ENCODE data around the gene OTUD4.
A peak's percentile ranks its signal among the peaks of the same experiment; 100 is the strongest.
"Not testable (repeated sequence)": the region's sequence is repeated elsewhere in the genome, so short reads cannot be mapped to it uniquely, and the experiment has no call there.

OTUD4 gene

DNA sequence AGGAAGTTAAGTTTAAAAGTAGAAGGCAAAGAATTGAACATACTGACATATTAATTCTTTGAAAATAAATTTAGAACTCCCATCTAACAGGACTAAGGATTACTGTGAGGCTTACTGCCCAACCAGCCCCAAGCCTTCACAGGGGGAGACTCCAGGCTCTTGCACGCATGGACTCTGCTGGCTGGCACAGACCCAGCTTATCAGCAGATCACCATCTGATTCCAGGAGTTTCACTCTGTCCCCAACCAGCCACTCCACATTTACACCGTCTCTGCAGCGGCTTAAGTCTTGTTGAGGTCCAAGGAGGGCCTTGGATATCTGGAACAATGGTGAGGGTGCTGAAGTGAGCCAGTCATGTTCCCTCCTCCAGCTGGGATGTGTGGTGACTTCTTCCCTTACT, 16.4 kb upstream of the OTUD4 start:
- Histone ChIP-seq H3K4me3 (no peak overlapping the region), H3K9me3 (no peaks in the 10 kb centered on the region), H3K27me3 (ENCODE audit: low read depth) (no peaks in the 10 kb centered on the region; the same call in 1 of the 2 replicates), H3K4me1 (no peaks in the 10 kb centered on the region), H3K36me3 (replicated peaks) (no peaks in the 10 kb centered on the region)
- DNase-seq (ENCODE audit: low spot score in 2 of 2): no peak
- in situ Hi-C loops (cut with MboI; ENCODE audit: low sequenced_read_pairs): no loop called here

DNA sequence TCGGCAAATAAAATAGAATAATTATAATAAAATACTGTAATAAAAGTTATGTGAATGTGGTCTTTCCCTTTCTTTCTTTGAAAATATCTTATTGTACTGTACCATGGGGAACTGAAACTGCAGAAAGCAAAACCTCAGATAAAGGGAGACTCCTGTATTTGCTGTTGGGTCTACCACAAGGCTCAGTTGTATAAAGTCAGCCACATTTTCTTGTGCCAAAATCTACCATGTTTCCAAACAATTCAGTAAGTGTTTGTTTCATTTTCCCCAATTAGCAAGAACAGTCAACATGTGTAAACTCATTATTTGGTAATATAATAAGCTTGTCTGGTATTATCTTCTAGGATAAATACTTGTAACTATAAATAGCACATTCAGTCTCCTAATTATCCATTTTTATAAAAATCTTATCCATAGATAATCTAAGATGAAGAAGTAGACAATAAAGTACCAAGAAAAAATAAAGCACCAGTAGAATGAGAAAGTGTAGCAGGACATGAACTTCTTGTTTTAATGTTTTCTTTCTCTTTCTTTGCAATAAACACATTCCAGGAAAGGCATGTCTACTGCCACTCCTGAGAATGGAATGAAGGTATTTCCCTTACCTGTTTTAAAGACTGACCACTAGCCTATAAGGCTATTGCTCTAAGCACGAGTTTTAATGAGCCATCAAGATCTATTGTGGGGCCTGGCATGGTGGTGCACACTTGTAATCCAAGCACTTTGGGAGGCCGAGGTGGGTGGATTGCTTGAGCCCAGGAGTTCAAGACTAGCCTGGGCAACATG, 15.0 kb upstream of the OTUD4 start:
- H3K4me3 ChIP-seq: no peak overlapping the region
- H3K27me3 ChIP-seq (ENCODE audit: low read depth): no peaks in the 10 kb centered on the region; the same call in 1 of the 2 replicates
- in situ Hi-C loops (cut with MboI; ENCODE audit: low sequenced_read_pairs): no loop called here
- H3K4me1 ChIP-seq: no peaks in the 10 kb centered on the region
- no peak for DNase-seq (ENCODE audit: low spot score in 2 of 2)
- H3K9me3 ChIP-seq: no peaks in the 10 kb centered on the region
- H3K36me3 ChIP-seq (replicated peaks): no peaks in the 10 kb centered on the region

DNA sequence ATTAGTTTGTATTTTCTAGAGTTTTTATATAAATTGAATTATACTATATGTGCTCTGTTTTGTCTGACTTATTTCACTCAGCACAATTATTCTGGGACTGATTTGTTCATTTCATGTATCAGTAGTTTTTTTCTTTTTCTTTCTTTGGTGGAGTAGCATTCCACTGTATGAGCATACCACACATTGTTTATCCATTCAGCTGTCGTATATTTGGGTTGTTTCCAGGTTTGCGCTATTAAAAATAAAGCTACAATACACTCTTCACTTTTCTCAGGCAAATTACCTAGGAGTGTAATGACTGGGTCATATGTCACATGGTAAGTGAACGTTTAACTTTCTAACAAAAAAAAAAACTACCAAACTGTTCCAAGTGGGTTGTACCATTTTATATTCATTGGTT, 9.6 kb upstream of the OTUD4 start:
- H3K27me3 ChIP-seq (ENCODE audit: low read depth): peaks cover 5% of the 10 kb centered on the region; the same call in 1 of the 2 replicates
- no peaks in the 10 kb centered on the region for H3K4me1 ChIP-seq
- no peaks in the 10 kb centered on the region for H3K9me3 ChIP-seq
- in situ Hi-C loops (cut with MboI; ENCODE audit: low sequenced_read_pairs): no loop called here
- no peak for DNase-seq (ENCODE audit: low spot score in 2 of 2)
- no peaks in the 10 kb centered on the region for H3K36me3 ChIP-seq (replicated peaks)
- H3K4me3 ChIP-seq: no peak overlapping the region

DNA sequence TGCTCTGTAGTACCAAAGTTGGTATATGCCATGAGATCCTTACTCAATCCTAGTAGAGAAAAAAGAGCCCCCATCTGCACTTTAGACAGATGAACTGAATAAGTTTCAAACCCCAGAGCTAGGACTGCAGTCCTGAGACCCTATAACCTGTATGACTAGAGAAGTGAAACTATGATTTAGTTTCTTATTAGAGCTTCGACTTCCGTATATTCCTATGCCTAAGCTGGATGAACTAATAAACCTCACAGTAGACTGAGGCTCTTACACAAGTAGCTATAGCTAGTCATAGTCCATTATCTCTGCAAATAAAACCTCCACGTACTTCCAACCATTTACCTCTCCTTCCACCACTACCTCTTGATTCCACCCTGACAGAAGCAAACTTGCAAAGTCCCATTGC, 6.3 kb upstream of the OTUD4 start:
- Histone ChIP-seq H3K36me3 (replicated peaks) (no peaks in the 10 kb centered on the region), H3K4me1 (no peaks in the 10 kb centered on the region), H3K4me3 (no peak overlapping the region), H3K9me3 (no peaks in the 10 kb centered on the region), H3K27me3 (ENCODE audit: low read depth) (peaks cover 5% of the 10 kb centered on the region; the same call in 1 of the 2 replicates)
- no peak for DNase-seq (ENCODE audit: low spot score in 2 of 2)
- in situ Hi-C loops (cut with MboI; ENCODE audit: low sequenced_read_pairs): no loop called here

DNA sequence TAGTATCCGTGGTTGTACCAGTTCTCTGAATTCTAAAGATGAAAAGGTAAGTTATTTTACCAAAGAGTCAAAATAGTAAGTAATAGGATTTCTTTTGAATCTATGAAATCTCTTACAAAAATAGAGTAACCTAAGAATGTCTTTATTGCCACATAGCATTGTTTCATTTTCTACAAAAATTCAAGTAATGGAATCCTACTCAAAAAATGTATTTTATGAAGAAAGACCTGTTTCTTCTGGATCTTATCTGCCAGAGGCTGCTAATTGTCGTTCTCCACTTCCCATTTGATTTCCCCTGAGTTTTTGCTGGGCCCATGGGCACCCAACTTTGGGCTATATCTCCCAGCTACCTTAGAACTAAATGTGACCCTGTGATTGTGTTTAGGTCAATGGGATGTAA, 3.2 kb upstream of the OTUD4 start:
- DNase-seq (ENCODE audit: low spot score in 2 of 2): no peak
- peaks cover 5% of the 10 kb centered on the region; the same call in 1 of the 2 replicates for H3K27me3 ChIP-seq (ENCODE audit: low read depth)
- in situ Hi-C loops (cut with MboI; ENCODE audit: low sequenced_read_pairs): no loop called here

DNA sequence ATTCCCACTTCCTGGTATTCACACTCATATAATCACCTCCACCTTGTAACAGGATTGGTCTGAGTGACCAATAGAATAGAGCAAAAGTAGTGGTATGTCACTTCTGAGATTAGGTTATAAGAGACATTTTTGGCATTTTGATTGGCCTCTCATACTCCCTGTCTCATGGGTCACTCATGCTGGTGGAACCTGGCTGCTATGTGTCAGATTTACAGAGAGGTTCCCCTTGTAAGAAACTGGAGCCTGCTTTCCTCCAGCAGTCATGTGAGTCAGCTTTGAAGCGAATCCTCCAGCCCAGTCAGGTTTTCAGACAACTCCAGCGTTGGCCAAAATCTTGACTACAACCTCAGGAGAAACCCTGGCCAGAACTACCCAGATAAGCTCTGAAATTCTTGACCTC, 2.6 kb upstream of the OTUD4 start:
- DNase-seq (ENCODE audit: low spot score in 2 of 2): no peak
- in situ Hi-C loops (cut with MboI; ENCODE audit: low sequenced_read_pairs): no loop called here

More for the DNA sequence above, 3.2 kb upstream of the OTUD4 start:
- Histone ChIP-seq H3K4me3 (no peak overlapping the region), H3K4me1 (no peaks in the 10 kb centered on the region), H3K36me3 (replicated peaks) (no peaks in the 10 kb centered on the region), H3K9me3 (no peaks in the 10 kb centered on the region)

DNA sequence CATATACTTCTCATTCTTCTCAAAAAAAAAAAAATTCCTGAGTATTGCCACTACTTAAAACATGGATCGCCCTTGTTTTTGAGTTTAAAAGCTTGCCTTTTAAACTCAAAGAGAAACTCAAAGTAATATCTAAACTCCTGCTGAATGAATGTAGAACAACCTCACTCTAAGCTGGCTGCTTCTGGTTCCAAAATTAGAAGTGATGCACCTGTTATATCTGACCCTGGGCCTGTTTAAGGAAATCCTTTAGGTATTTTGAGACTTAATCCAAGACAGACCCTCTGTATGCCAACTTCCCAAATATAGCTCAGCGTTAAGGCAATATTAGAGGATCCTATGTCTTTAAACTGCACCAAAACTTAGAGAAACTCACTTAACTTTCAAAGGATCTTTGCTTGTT, 1.8 kb upstream of the OTUD4 start:
- no peaks in the 10 kb centered on the region for H3K9me3 ChIP-seq
- H3K4me1 ChIP-seq: peaks cover 4% of the 10 kb centered on the region
- in situ Hi-C loops (cut with MboI; ENCODE audit: low sequenced_read_pairs): no loop called here
- DNase-seq (ENCODE audit: low spot score in 2 of 2): no peak
- H3K36me3 ChIP-seq (replicated peaks): no peaks in the 10 kb centered on the region
- H3K4me3 ChIP-seq: no peak overlapping the region
- peaks cover 5% of the 10 kb centered on the region; the same call in 1 of the 2 replicates for H3K27me3 ChIP-seq (ENCODE audit: low read depth)

More for the DNA sequence above, 2.6 kb upstream of the OTUD4 start:
- Histone ChIP-seq H3K27me3 (ENCODE audit: low read depth) (peaks cover 5% of the 10 kb centered on the region; the same call in 1 of the 2 replicates), H3K36me3 (replicated peaks) (no peaks in the 10 kb centered on the region), H3K4me3 (no peak overlapping the region), H3K4me1 (no peaks in the 10 kb centered on the region), H3K9me3 (no peaks in the 10 kb centered on the region)

DNA sequence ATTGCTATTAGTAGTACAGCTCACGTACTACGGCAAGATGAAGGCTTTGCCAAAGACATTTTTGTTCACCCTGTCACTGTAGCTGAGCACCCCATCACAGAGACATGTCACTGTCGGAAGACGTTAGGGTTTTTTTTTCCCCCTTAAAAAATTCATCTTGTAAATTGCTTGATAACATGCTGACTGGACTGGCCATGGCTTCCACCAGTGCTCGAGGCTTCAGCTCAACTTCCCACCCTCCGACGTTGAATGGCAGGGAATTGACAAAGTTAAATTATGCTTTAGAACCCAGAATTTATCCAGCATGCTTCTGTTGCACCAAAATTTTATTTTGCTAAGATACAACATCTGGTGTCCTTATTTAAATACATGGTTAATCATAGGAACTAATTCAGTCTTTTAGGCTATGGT, 707 bp upstream of the OTUD4 start:
- in situ Hi-C loops (cut with MboI; ENCODE audit: low sequenced_read_pairs): no loop called here
- Histone ChIP-seq H3K9me3 (no peaks in the 10 kb centered on the region), H3K36me3 (replicated peaks) (no peaks in the 10 kb centered on the region), H3K4me1 (peaks cover 5% of the 10 kb centered on the region), H3K27me3 (ENCODE audit: low read depth) (peaks cover 5% of the 10 kb centered on the region; the same call in 1 of the 2 replicates), H3K4me3 (peak overlapping the region; percentile 85)
- no peak for DNase-seq (ENCODE audit: low spot score in 2 of 2)

DNA sequence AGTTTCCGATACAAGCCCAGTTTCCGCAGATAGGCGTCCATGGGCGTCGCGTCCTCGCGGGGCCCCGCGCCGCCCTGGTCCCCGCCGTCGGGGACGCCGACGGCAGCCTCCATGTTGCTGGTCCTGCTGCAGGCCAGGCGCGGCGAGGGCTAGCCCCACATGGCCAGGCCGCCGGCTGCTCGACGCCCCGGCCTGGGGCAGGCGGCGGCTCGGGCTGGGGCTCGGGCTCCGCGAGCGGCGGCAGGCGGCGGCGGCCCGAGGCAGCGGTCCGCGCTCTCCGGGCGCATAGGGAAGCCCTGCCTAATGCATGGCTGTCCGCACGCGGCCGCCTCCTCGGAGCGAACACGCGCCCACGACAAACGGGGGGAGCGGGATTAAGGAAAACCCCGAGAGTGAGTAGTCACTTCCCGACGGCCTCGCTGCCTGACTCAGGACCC, 510 bp downstream of the OTUD4 start:
- H3K27me3 ChIP-seq (ENCODE audit: low read depth); H3K36me3 ChIP-seq (replicated peaks); in situ Hi-C loops (cut with MboI; ENCODE audit: low sequenced_read_pairs); H3K9me3 ChIP-seq; H3K4me1 ChIP-seq; DNase-seq (ENCODE audit: low spot score in 2 of 2): not testable (repeated sequence)
- H3K4me3 ChIP-seq: peak overlapping the region; percentile 85

DNA sequence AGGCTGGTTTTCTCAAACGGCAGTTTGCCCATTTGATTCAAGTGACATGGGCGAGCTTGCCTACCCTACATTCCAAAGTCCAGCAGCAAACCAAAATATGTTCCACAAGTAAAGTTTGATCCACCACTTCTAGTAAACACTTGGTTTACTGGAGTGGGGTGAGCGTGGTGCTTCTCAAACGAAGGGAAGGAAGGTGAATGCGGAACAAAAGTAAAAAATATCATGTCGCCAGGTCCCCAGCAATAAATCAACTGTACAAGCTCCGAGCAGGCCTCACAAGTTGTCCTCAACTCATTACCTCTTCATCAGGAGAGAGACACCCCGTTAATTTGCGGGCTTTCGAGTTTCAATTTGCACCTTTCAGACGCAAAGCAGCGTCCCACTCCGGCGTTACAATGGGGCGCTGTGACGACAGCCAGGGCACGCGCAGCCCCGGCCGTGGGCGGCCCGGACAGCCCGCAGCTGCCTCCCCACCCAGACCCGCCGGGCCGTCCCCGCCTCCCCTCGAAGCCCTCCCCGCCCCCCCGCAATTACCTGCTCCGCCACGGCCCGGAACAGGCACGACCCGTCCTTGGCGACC, 1.0 kb downstream of the OTUD4 start:
- H3K9me3 ChIP-seq: no peaks in the 10 kb centered on the region
- H3K4me1 ChIP-seq: peaks cover 5% of the 10 kb centered on the region
- DNase-seq (ENCODE audit: low spot score in 2 of 2): peak in 1 of 2 experiments; percentile 62
- no peaks in the 10 kb centered on the region for H3K27me3 ChIP-seq (ENCODE audit: low read depth)
- H3K4me3 ChIP-seq: peak overlapping the region; percentile 85
- in situ Hi-C loops (cut with MboI; ENCODE audit: low sequenced_read_pairs): no loop called here
- peaks cover 4% of the 10 kb centered on the region for H3K36me3 ChIP-seq (replicated peaks)

DNA sequence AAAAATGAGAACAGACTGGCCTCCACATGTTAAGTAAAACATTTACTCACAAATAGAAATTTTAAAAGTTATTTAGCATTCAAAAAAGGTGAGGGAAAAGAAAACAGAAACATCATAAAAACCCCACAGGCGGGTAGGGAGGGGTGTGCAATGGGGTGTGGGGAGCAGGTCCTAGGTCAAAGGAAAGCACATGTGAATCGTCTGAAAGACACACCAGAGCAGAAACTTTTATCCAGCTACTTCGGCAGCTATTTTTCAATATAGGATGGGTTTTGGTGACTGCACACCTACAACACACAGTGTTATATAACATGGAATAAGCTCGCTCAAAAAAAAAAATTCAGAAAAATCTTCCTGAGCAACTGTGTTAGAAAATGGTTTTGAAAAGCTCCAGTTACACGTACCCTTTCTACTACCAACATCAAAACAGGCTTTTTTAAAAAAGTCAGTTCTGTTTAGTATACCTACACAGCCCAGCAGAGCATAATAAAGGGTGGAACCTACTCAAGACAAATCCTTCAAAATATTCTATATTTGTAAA, 1.6 kb downstream of the OTUD4 start:
- Histone ChIP-seq H3K4me1 (peaks cover 5% of the 10 kb centered on the region), H3K4me3 (peak overlapping the region; percentile 85), H3K36me3 (replicated peaks) (peaks cover 9% of the 10 kb centered on the region), H3K9me3 (no peaks in the 10 kb centered on the region), H3K27me3 (ENCODE audit: low read depth) (no peaks in the 10 kb centered on the region)
- in situ Hi-C loops (cut with MboI; ENCODE audit: low sequenced_read_pairs): no loop called here
- no peak for DNase-seq (ENCODE audit: low spot score in 2 of 2)

DNA sequence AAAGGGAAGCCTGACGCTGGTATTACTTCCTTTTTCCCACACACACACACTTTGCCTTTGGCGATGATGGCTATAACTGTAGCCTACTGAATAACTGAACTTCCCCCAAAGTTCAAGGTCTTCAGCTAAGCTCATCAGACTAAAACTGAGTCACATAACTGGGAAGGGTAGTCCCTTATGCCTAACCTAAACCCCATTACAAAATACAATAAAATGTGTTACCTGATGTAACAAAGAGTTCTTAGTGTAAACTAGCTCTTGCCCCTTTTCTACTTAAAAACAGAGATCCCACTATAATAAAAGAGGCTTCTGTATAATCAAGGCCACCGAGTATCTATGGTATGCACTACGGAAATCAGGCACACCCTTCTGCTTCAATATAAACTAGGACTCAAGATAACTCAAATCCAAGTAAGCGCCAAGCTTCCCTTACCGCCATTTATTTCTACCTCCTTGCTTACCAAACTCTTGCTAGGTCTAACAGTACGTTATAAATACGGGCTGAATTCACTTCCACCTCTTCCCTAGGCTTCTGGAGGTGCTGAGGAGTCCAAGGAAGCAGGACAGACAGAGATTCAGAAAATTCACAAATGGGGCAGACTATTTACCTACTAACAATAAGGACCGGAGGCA, 2.4 kb downstream of the OTUD4 start:
- DNase-seq (ENCODE audit: low spot score in 2 of 2): peak in 1 of 2 experiments; percentile 39
- H3K4me3 ChIP-seq: peak overlapping the region; percentile 85
- H3K4me1 ChIP-seq: peaks cover 5% of the 10 kb centered on the region
- in situ Hi-C loops (cut with MboI; ENCODE audit: low sequenced_read_pairs): no loop called here
- H3K9me3 ChIP-seq: no peaks in the 10 kb centered on the region
- no peaks in the 10 kb centered on the region for H3K27me3 ChIP-seq (ENCODE audit: low read depth)
- peaks cover 13% of the 10 kb centered on the region for H3K36me3 ChIP-seq (replicated peaks)

DNA sequence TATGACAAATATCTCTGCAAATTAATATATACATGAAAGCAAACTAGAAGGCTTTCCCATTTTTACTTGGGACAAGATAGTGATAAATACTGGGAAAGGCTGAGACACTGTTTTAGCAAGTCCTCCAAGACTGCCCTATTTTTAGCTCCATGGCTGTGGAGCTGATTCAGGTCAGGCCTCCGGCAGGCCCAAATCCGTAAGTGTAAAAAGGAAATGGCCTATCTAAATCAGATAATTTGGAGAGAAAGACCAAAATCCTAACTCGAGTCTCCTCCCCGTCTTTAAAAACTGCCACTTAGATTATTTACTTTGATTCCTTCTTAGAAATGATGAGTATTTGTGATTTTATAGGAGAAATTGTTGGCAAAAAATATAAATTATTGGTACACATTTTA, 2.9 kb downstream of the OTUD4 start:
- no peaks in the 10 kb centered on the region for H3K9me3 ChIP-seq
- in situ Hi-C loops (cut with MboI; ENCODE audit: low sequenced_read_pairs): no loop called here
- H3K4me3 ChIP-seq: peak overlapping the region; percentile 85
- no peak for DNase-seq (ENCODE audit: low spot score in 2 of 2)
- H3K36me3 ChIP-seq (replicated peaks): peaks cover 13% of the 10 kb centered on the region
- peaks cover 5% of the 10 kb centered on the region for H3K4me1 ChIP-seq
- H3K27me3 ChIP-seq (ENCODE audit: low read depth): no peaks in the 10 kb centered on the region
